ENCODE measurements around the gene PRR15L.
A peak's percentile ranks its signal among the peaks of the same experiment; 100 is the strongest.

Gene PRR15L

DNA sequence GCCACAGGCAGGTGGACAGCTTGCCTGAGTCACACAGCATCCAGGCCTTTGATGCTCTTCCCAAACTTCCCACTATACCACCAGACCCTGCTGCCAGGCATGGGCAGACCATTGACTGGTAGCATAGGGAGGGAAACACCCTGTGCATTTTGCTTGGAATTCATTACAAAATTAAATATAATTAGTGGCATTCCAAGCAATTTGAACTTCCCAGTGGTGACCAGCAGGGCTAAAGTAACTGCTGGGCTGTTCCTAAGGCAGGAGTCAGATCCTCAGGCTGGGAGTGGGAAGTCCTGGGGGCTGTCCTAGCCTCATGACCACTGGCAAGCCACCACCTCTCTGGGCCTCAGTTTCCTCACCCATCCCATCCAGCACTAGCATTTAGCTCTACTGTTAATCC is 3.8 kb downstream of the PRR15L start:
- TF ChIP-seq POLR2A (IDR thresholded peaks at IDR 0.05; ENCODE audit: low read depth, low read length) (no peak), POLR2AphosphoS5 (IDR thresholded peaks at IDR 0.05; ENCODE audit: low read depth, low read length) (no peak), TAF1 (IDR thresholded peaks at IDR 0.05; ENCODE audit: borderline replicate concordance, low read depth, low read length) (no peak)
- no peak for FAIRE-seq
- no peak for DNase-seq (ENCODE audit: insufficient read length)

DNA sequence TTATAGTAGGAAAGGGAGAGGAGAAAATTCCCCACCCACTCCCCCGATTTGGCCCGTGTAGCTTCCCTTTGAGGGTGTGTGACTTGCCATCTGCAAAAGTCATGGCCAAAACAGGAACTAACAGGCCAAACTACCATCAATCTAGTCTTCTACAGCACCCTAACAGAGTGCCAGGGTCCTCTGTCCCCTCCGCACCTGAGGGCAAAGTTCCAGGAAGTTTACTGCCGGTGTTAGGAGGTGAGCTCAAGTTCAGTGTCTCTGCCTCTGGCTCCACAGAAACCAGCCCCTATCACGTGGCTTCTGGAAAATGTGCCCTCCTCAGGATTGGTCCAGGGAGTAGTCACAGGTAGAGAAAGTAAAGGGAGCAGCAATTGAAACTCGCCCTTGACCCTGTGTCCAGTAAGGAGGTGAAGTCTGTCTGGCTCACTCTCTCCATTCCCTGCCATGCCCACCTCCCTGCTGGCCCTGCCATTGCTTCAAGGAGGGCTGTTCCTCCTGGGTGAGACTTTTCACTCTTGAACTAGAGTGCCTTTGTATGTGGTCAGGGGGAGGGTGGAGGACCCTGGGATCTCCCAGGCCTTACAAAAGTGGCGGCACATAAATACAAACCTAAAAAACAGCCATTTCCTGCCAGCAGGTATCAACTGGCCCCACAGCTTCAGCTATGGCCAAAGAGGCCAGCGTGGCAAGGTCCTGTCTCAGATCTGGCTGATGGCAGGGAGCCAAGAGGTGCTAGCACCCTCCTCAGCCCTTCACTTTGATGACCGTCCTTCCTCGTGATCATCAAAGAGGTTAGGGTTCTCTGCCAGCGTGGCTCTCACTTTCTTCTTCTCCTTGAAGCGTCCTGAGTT is 5.3 kb downstream of the PRR15L start:
- no peak for TF ChIP-seq TAF1 (IDR thresholded peaks at IDR 0.05; ENCODE audit: borderline replicate concordance, low read depth, low read length)
- TF ChIP-seq POLR2AphosphoS5 (IDR thresholded peaks at IDR 0.05; ENCODE audit: low read depth, low read length), result no peak
- no peak for TF ChIP-seq POLR2A (IDR thresholded peaks at IDR 0.05; ENCODE audit: low read depth, low read length)
- FAIRE-seq (no peak), DNase-seq (ENCODE audit: insufficient read length) (no peak)

DNA sequence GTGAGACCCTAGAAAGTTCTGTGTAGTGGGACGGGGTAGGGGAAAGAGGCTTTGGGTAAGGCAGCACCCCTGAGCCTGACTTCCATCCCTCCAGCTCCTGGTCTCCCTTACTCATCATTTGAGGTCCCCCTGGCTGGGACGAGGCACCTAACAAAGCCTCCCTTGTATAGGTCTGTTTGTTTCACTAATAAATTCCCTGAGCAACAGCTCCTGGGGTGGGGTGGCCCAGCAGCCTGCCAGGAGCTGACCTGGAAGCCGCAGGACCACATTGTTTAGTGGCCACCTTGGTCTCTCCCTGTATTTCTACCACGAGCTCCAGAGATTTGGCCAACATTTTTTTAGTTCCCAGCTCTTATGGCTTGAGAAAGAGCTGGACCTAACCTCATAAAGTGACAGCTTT is 7.2 kb downstream of the PRR15L start:
- TF ChIP-seq TAF1 (IDR thresholded peaks at IDR 0.05; ENCODE audit: borderline replicate concordance, low read depth, low read length), result no peak
- DNase-seq (ENCODE audit: insufficient read length) (no peak), FAIRE-seq (no peak)

DNA sequence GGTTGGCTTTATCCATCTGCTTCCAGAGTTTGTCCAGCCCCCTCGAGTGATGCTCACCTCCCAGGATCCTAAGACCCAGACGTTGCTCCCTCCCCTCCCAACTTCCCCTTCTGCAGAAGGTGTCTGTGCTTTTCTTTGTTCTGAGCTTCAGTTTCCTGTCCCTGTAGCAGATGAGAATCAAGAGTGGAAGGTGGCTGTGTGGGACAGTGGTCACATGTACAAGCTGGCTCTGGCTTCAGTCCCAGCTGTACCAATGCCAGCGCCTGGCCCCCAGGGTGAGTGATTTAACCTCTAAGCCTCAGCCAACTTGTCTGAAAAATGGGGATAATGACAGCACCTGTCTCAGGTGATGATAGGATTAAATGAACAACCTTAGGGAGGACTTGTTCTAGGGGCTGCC is 7.7 kb downstream of the PRR15L start:
- DNase-seq (ENCODE audit: insufficient read length) (no peak), FAIRE-seq (no peak)
- no peak for TF ChIP-seq POLR2A (IDR thresholded peaks at IDR 0.05; ENCODE audit: low read depth, low read length)
- TF ChIP-seq POLR2AphosphoS5 (IDR thresholded peaks at IDR 0.05; ENCODE audit: low read depth, low read length), result no peak
- no peak for TF ChIP-seq TAF1 (IDR thresholded peaks at IDR 0.05; ENCODE audit: borderline replicate concordance, low read depth, low read length)

DNA sequence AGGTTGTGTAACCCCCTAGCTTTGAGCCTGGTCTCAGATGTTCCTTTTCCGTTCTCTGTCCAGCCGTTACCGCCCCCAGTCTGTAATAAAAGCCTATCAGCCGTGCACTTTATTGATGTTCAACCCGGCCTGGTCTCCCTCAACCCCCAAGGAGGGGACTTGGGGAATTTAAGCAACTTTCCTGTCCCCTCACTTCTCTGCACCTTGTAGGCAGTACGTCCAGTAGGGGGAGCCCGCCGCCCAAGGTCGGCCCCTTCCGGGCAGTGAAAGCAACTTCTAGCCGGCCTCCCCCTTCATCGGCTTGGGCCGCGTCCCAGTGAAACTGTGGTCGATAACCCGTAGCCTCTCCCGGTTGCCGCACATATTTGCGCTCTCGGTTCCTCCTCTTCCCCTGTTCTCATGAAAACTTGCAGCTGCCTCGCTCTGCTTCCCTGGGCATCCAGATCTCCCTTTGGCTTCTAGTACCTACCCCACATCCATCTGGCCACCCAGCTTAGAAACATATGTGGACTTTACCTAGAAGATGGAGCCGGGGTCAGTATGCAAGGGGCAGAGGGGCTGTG is 8.4 kb downstream of the PRR15L start:
- no peak for TF ChIP-seq POLR2A (IDR thresholded peaks at IDR 0.05; ENCODE audit: low read depth, low read length)
- no peak for TF ChIP-seq POLR2AphosphoS5 (IDR thresholded peaks at IDR 0.05; ENCODE audit: low read depth, low read length)
- no peak for TF ChIP-seq TAF1 (IDR thresholded peaks at IDR 0.05; ENCODE audit: borderline replicate concordance, low read depth, low read length)
- peak; percentile 93 for FAIRE-seq
- peak; percentile 70 for DNase-seq (ENCODE audit: insufficient read length)

DNA sequence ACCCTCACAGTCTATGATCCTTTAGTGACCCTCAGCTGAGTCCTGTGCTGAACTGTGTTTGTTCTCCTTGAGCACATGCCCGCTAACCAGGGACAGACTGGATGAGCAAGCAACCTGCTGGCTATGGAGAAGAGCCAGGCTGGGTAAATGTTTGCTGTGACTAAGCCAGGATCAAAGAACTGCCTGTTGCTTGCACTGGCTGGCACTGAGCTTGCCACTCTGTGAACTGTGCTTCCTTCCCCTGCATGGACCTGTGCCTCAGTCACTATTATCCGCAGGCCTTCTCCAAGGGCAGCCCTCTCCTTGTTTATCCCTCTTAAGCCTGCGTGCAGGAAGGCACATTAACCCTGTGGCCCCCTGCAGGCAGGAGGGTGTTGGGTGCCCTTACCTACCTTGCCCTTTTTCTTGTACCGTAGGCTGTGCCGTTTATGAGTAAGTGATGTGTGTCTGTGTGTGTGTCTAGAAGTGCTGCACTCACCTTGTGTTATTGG is 8.9 kb downstream of the PRR15L start:
- peak; percentile 30 for FAIRE-seq
- TF ChIP-seq POLR2A (IDR thresholded peaks at IDR 0.05; ENCODE audit: low read depth, low read length) (no peak), TAF1 (IDR thresholded peaks at IDR 0.05; ENCODE audit: borderline replicate concordance, low read depth, low read length) (no peak), POLR2AphosphoS5 (IDR thresholded peaks at IDR 0.05; ENCODE audit: low read depth, low read length) (no peak)
- no peak for DNase-seq (ENCODE audit: insufficient read length)

DNA sequence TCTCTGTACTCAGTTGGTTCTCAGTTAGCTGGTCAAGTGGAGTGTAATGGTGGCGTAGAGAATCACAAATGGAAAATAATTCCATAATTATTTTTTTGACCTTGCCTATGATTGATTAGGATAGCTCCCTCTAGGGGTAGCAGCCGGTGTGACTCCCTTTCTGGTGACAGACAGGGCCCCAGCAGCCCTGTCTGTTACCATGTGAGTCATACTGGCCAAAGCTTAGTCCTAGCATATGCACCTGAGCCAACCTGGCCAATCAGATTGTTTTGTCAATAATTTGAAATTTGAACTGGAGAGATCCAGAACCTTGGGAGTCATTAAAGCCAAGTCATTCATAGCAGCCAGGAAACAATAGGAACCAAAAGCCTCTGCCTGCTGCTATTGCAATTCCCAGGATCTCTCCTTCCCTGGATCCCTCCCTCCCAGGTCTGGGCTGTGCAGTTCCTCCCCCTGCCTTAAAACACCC is 10.7 kb downstream of the PRR15L start:
- peak; percentile 69 for DNase-seq (ENCODE audit: insufficient read length)
- FAIRE-seq, result peak; percentile 73
- no peak for TF ChIP-seq POLR2AphosphoS5 (IDR thresholded peaks at IDR 0.05; ENCODE audit: low read depth, low read length)
- no peak for TF ChIP-seq TAF1 (IDR thresholded peaks at IDR 0.05; ENCODE audit: borderline replicate concordance, low read depth, low read length)

DNA sequence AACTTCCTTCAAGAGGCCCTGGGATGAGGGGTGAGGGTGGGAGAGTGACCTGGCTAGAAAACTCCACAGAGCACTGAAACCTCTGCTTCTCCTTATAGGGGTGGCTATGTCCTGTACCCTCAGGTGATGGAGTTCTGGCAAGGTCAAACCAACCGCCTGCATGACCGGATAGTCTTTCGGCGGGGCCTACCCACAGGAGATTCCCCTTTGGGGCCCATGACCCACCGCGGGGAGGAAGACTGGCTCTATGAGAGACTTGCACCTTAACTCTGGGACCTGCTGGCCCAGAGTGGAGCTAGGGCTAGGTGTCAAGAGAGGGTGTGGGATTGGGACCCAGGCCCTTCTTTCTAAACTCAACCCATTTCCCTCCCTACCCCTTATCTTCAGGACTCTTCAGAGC is 11.2 kb downstream of the PRR15L start:
- FAIRE-seq, result no peak
- no peak for TF ChIP-seq TAF1 (IDR thresholded peaks at IDR 0.05; ENCODE audit: borderline replicate concordance, low read depth, low read length)
- TF ChIP-seq POLR2A (IDR thresholded peaks at IDR 0.05; ENCODE audit: low read depth, low read length), result no peak
- TF ChIP-seq POLR2AphosphoS5 (IDR thresholded peaks at IDR 0.05; ENCODE audit: low read depth, low read length), result no peak
- DNase-seq (ENCODE audit: insufficient read length), result no peak

DNA sequence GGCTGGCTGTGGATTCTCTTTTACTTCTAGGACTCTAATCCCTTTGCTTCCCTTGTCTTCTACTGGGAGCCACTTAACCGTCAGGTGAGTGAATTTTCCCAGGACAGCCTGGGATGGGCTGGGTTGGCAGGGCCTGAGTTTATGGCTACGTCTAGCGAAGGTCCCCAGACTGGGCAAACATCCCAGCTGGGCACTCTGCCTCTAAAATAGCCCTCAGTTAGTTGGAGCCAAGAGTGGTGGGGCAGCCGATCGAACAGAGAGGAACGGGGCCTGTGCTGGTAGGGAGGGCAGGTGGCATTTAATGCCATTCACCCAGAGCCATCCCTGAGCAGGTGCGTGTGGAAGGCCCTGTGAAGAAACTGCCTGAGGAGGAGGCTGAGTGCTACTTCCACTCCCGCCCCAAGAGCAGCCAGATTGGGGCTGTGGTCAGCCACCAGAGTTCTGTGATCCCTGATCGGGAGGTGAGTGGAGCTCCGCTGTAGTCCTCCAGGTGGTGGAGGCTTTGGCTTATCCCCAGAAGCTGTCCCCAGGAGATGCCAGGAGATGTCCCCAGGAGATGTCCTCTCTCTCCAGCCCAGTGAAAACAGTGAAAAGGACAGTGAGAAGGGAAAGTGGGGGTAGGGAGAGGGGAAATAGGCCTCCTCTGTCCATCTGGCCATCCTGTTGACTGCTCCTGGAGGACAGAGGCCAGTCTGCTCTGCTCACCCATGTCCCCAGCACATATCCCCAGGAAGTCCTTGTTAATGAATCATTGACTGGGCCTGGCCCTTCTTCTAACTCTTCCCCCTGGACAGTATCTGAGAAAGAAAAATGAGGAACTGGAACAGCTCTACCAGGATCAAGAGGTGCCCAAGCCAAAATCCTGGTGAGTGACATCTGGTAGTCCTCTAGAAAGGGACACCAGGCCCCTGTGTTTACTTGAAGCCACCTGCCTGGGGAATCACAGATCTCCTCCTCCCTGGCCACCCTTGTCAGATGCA is 11.9 kb downstream of the PRR15L start:
- no peak for DNase-seq (ENCODE audit: insufficient read length)
- TF ChIP-seq POLR2A (IDR thresholded peaks at IDR 0.05; ENCODE audit: low read depth, low read length) (no peak), TAF1 (IDR thresholded peaks at IDR 0.05; ENCODE audit: borderline replicate concordance, low read depth, low read length) (no peak), POLR2AphosphoS5 (IDR thresholded peaks at IDR 0.05; ENCODE audit: low read depth, low read length) (no peak)
- FAIRE-seq, result no peak

DNA sequence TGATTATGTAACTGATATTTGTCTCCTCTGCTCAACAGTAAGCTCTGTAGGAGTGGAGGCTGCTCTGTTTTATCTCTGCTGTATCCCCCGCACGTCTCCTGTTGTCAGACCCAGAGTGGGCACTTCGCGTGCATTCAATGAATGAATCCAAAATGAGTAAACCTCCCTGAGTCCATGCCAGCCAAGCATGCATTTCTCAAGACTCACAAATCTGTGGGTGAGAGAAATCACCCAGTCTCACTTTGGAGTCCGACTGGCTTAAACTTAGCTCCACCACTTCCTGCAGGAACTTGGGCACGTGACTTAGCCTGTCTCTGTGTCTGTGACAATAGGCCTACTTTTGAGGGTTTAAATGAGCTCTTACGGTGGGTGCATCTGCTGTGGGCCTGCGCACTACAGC is 12.6 kb downstream of the PRR15L start:
- TF ChIP-seq TAF1 (IDR thresholded peaks at IDR 0.05; ENCODE audit: borderline replicate concordance, low read depth, low read length) (no peak), POLR2A (IDR thresholded peaks at IDR 0.05; ENCODE audit: low read depth, low read length) (no peak), POLR2AphosphoS5 (IDR thresholded peaks at IDR 0.05; ENCODE audit: low read depth, low read length) (no peak)
- FAIRE-seq (no peak), DNase-seq (ENCODE audit: insufficient read length) (no peak)

DNA sequence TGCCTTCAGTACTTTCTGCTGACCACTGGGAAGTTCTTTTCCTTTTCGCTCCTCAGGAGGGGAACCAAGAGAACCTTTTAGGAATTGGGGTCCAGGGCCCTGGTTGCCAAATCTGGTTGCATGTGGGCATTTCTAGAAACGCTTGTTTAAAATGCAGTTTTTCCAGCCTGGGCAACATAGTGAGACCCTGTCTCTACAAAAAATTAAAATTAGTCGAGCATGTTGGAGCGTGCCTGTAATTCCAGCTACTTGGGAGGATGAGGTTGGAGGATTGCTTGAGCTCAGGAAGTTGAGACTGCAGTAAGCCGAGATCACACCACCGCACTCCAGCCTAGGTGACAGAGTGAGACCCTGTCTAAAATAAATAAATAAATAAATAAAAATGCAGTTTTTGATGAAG is 15.1 kb downstream of the PRR15L start:
- FAIRE-seq (no peak), DNase-seq (ENCODE audit: insufficient read length) (no peak)
- TF ChIP-seq POLR2A (IDR thresholded peaks at IDR 0.05; ENCODE audit: low read depth, low read length) (no peak), TAF1 (IDR thresholded peaks at IDR 0.05; ENCODE audit: borderline replicate concordance, low read depth, low read length) (no peak), POLR2AphosphoS5 (IDR thresholded peaks at IDR 0.05; ENCODE audit: low read depth, low read length) (no peak)

All from GM12892 (cell line).